Liver (tissue), 3 donors: Measurements from ENCODE around the gene RBM5.

Source experiments
- CTCF ChIP-seq: fragments of 150-350 bp; IDR thresholded peaks from 2 replicates; pipeline ENCODE4 v1.5.1; 2017; ENCODE audit warnings: improper control_type of control experiment, low read depth, low read length; ENCODE audit not compliant: missing input control
- EGR1 ChIP-seq, 2 donors: IDR thresholded peaks; 2 replicates each; pipeline ENCODE4 v1.6.1; 2016 to 2018; ENCODE audit warnings: antibody characterized with exemption in 2 of 2, low read depth in 2 of 2
- GABPA ChIP-seq, 2 donors: IDR thresholded peaks in 1 of 2; conservative IDR thresholded peaks in 1 of 2; 2 replicates each; pipeline ENCODE4 v1.6.1; 2016; ENCODE audit warnings: antibody characterized with exemption in 2 of 2, mild to moderate bottlenecking in 1 of 2, moderate library complexity in 1 of 2
- JUND ChIP-seq, 2 donors: IDR thresholded peaks; 2 replicates each; pipeline ENCODE4 v1.6.1; 2016; ENCODE audit warnings: antibody characterized with exemption in 2 of 2
- MAX ChIP-seq: IDR thresholded peaks from 2 replicates; pipeline ENCODE4 v1.6.1; 2016; ENCODE audit warnings: antibody characterized with exemption
- RAD21 ChIP-seq, 2 donors: IDR thresholded peaks; 2 replicates each; pipeline ENCODE4 v1.6.1; 2016; ENCODE audit warnings: antibody characterized with exemption in 2 of 2, mild to moderate bottlenecking in 2 of 2
- RXRA ChIP-seq, 2 donors: IDR thresholded peaks; 2 replicates each; pipeline ENCODE4 v1.6.1; 2017 to 2018; ENCODE audit warnings: antibody characterized with exemption in 2 of 2, mild to moderate bottlenecking in 1 of 2
- SP1 ChIP-seq: IDR thresholded peaks from 2 replicates; pipeline ENCODE4 v1.6.1; 2018; ENCODE audit warnings: antibody characterized with exemption, mild to moderate bottlenecking
- TAF1 ChIP-seq: conservative IDR thresholded peaks from 2 replicates; pipeline ENCODE4 v1.6.1; 2016; ENCODE audit warnings: antibody characterized with exemption, mild to moderate bottlenecking
- ZBTB33 ChIP-seq: IDR thresholded peaks from 2 replicates; pipeline ENCODE4 v1.6.1; 2016; ENCODE audit warnings: antibody characterized with exemption
- donor health status: healthy.
- donor health status: healthy.

- no peak for TF ChIP-seq ZBTB33
- no peak for TF ChIP-seq CTCF
- TF ChIP-seq MAX: no peak
- no peak for TF ChIP-seq GABPA (IDR thresholded peaks at IDR 0.05 in 1 of 2, conservative IDR thresholded peaks at IDR 0.05 in 1 of 2)
- no peak for TF ChIP-seq SP1
- TF ChIP-seq RAD21 (IDR thresholded peaks at IDR 0.05): no peak
- TF ChIP-seq EGR1 (IDR thresholded peaks at IDR 0.05; ENCODE audit: low read depth in 2 of 2): no peak
- TF ChIP-seq JUND (IDR thresholded peaks at IDR 0.05): no peak
- no peak for TF ChIP-seq TAF1
- TF ChIP-seq RXRA (IDR thresholded peaks at IDR 0.05): no peak
Observed at GRCh38 chr3:50168388-50168787, 79.7 kb downstream of the RBM5 start.
